Mucosa of rectum (tissue), 2 donors: ENCODE data around the gene SMG6.

Source experiments
- H3K27ac ChIP-seq, 2 donors: one replicate each; pipeline ENCODE4 v1.7.0; 2013; ENCODE audit warnings: inconsistent platforms in 2 of 2, low read depth in 2 of 2, low read length in 2 of 2
- H3K27me3 ChIP-seq, 2 donors: one replicate each; pipeline ENCODE4 v1.7.0; 2013; ENCODE audit warnings: low read length in 2 of 2; ENCODE audit not compliant: control insufficient read depth in 2 of 2, insufficient read depth in 2 of 2
- H3K36me3 ChIP-seq, 2 donors: one replicate each; pipeline ENCODE4 v1.7.0; 2013; ENCODE audit warnings: low read length in 2 of 2; ENCODE audit not compliant: control insufficient read depth in 2 of 2, insufficient read depth in 2 of 2
- H3K4me1 ChIP-seq, 2 donors: one replicate each; pipeline ENCODE4 v1.7.0; 2013; ENCODE audit warnings: low read length in 2 of 2, mild to moderate bottlenecking in 1 of 2; ENCODE audit not compliant: control insufficient read depth in 2 of 2, insufficient read depth in 2 of 2
- H3K4me3 ChIP-seq, 2 donors: one replicate each; pipeline ENCODE4 v1.7.0; 2013; ENCODE audit warnings: low read length in 2 of 2
- H3K9ac ChIP-seq, 2 donors: one replicate each; pipeline ENCODE4 v1.7.0; 2013; ENCODE audit warnings: low read length in 2 of 2, low read depth in 1 of 2, mild to moderate bottlenecking in 1 of 2
- H3K9me3 ChIP-seq, 2 donors: one replicate each; pipeline ENCODE4 v1.7.0; 2013; ENCODE audit warnings: low read length in 2 of 2; ENCODE audit not compliant: control insufficient read depth in 2 of 2
- donor health status: healthy.
- donor health status: Normal muscosa, but diverticular disease.

The SMG6 gene

GRCh38 chr17:2084766-2085647 lies 218.6 kb downstream of the SMG6 start:
- no peaks in the 10 kb centered on the region for H3K9me3 ChIP-seq
- H3K36me3 ChIP-seq, result peaks cover 12 to 16% of the 10 kb centered on the region in 2 donors
- H3K9ac ChIP-seq, result peak overlapping the region; percentile 69 to 70
- H3K4me3 ChIP-seq, result peak overlapping the region in 1 of 2 donors; percentile 21
- H3K4me1 ChIP-seq, result peaks cover 62 to 70% of the 10 kb centered on the region in 2 donors
- H3K27ac ChIP-seq, result peak overlapping the region; percentile 96 to 97
- no peaks in the 10 kb centered on the region for H3K27me3 ChIP-seq

GRCh38 chr17:2084036-2084765 lies 219.4 kb downstream of the SMG6 start:
- H3K4me1 ChIP-seq, result peaks cover 62 to 64% of the 10 kb centered on the region in 2 donors
- peak overlapping the region in 1 of 2 donors; percentile 42 for H3K4me3 ChIP-seq
- peaks cover 12 to 19% of the 10 kb centered on the region in 2 donors for H3K36me3 ChIP-seq
- no peaks in the 10 kb centered on the region for H3K27me3 ChIP-seq
- H3K9me3 ChIP-seq, result no peaks in the 10 kb centered on the region
- H3K9ac ChIP-seq, result peak overlapping the region; percentile 70 to 80
- H3K27ac ChIP-seq, result peak overlapping the region; percentile 96 to 97

- Histone ChIP-seq H3K4me3 (peak overlapping the region in 1 of 2 donors; percentile 42), H3K9me3 (no peaks in the 10 kb centered on the region), H3K4me1 (peaks cover 56 to 58% of the 10 kb centered on the region in 2 donors), H3K36me3 (peaks cover 12 to 23% of the 10 kb centered on the region in 2 donors), H3K9ac (peak overlapping the region; percentile 70 to 80), H3K27me3 (no peaks in the 10 kb centered on the region), H3K27ac (peak overlapping the region; percentile 96 to 97)
Observed at GRCh38 chr17:2083613-2084035, 220.0 kb downstream of the SMG6 start.

GRCh38 chr17:2082003-2082781 lies 221.4 kb downstream of the SMG6 start:
- no peak overlapping the region for H3K9ac ChIP-seq
- peaks cover 42 to 44% of the 10 kb centered on the region in 2 donors for H3K4me1 ChIP-seq
- no peaks in the 10 kb centered on the region for H3K9me3 ChIP-seq
- H3K4me3 ChIP-seq, result no peak overlapping the region
- peak overlapping the region; percentile 1 to 97 for H3K27ac ChIP-seq
- peaks cover 14 to 28% of the 10 kb centered on the region in 2 donors for H3K36me3 ChIP-seq
- H3K27me3 ChIP-seq, result no peaks in the 10 kb centered on the region

GRCh38 chr17:2081564-2081963 lies 222.0 kb downstream of the SMG6 start:
- H3K36me3 ChIP-seq, result peaks cover 21 to 32% of the 10 kb centered on the region in 2 donors
- H3K4me1 ChIP-seq, result peaks cover 37 to 41% of the 10 kb centered on the region in 2 donors
- no peak overlapping the region for H3K9ac ChIP-seq
- no peaks in the 10 kb centered on the region for H3K27me3 ChIP-seq
- peak overlapping the region; percentile 1 to 97 for H3K27ac ChIP-seq
- no peaks in the 10 kb centered on the region for H3K9me3 ChIP-seq
- H3K4me3 ChIP-seq, result no peak overlapping the region

GRCh38 chr17:2077040-2077439 lies 226.5 kb downstream of the SMG6 start:
- no peak overlapping the region for H3K4me3 ChIP-seq
- peak overlapping the region in 1 of 2 donors; percentile 64 for H3K27ac ChIP-seq
- H3K9ac ChIP-seq, result no peak overlapping the region
- peaks cover 22 to 28% of the 10 kb centered on the region in 2 donors for H3K36me3 ChIP-seq
- H3K4me1 ChIP-seq, result peaks cover 7 to 17% of the 10 kb centered on the region in 2 donors
- H3K27me3 ChIP-seq, result no peaks in the 10 kb centered on the region
- no peaks in the 10 kb centered on the region for H3K9me3 ChIP-seq

GRCh38 chr17:2076087-2076984 lies 227.2 kb downstream of the SMG6 start:
- Histone ChIP-seq H3K4me1 (peaks cover 7 to 16% of the 10 kb centered on the region in 2 donors), H3K9ac (no peak overlapping the region), H3K27me3 (no peaks in the 10 kb centered on the region), H3K4me3 (no peak overlapping the region), H3K9me3 (no peaks in the 10 kb centered on the region), H3K27ac (peak overlapping the region; percentile 38 to 64), H3K36me3 (peaks cover 16 to 22% of the 10 kb centered on the region in 2 donors)

- H3K4me3 ChIP-seq, result no peak overlapping the region
- H3K9me3 ChIP-seq, result no peaks in the 10 kb centered on the region
- H3K27me3 ChIP-seq, result no peaks in the 10 kb centered on the region
- H3K4me1 ChIP-seq, result peaks cover 7 to 21% of the 10 kb centered on the region in 2 donors
- H3K9ac ChIP-seq, result no peak overlapping the region
- peak overlapping the region; percentile 38 to 64 for H3K27ac ChIP-seq
- H3K36me3 ChIP-seq, result peaks cover 10 to 16% of the 10 kb centered on the region in 2 donors
Observed at GRCh38 chr17:2075336-2076086, 228.1 kb downstream of the SMG6 start.
